ENCODE data around the gene GREB1.

DNA sequence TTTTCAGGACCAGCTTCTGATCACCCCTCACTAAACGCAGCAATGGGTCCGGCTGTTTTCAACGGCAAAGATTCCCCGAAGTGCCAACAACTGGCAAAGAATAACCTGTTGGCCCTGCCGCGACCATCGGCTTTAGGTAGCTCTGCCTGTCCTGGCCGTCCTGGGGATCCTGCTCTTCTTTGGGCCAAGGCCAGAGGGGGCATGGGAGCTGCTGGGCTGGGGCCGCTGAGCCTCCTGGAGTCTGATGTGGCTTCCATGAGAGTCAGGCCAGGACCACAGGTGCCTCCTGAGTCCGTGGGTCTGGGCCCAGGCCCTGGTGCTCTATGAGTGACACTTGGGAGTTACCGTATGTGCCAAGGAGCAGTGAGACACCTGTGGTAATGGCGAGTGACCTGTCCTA is 46.9 kb downstream of the GREB1 start:
- no peak for TF ChIP-seq CEBPB (IDR thresholded peaks at IDR 0.05)
- TF ChIP-seq YY1 (IDR thresholded peaks at IDR 0.05; ENCODE audit: low read depth) = no peak
- TF ChIP-seq, protein P1, sequence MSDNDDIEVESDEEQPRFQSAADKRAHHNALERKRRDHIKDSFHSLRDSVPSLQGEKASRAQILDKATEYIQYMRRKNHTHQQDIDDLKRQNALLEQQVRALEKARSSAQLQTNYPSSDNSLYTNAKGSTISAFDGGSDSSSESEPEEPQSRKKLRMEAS (IDR thresholded peaks at IDR 0.05) = no peak
- TF ChIP-seq TAF1 (IDR thresholded peaks at IDR 0.05; ENCODE audit: low read depth) = no peak
- no peak for TF ChIP-seq FOXM1 (IDR thresholded peaks at IDR 0.05; ENCODE audit: borderline replicate concordance, low read depth)
- TF ChIP-seq, protein P2, sequence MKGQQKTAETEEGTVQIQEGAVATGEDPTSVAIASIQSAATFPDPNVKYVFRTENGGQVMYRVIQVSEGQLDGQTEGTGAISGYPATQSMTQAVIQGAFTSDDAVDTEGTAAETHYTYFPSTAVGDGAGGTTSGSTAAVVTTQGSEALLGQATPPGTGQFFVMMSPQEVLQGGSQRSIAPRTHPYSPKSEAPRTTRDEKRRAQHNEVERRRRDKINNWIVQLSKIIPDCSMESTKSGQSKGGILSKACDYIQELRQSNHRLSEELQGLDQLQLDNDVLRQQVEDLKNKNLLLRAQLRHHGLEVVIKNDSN (IDR thresholded peaks at IDR 0.05) = no peak
- TF ChIP-seq RAD21 (IDR thresholded peaks at IDR 0.05; ENCODE audit: low read depth) = no peak
